Superior temporal gyrus (tissue), 1 donor: ENCODE data around the gene NSUN7.
A peak's percentile ranks its signal among the peaks of the same experiment; 100 is the strongest.
"Not testable (repeated sequence)": the region's sequence is repeated elsewhere in the genome, so short reads cannot be mapped to it uniquely, and the experiment has no call there.

Experiments used
- DNase-seq: peaks from one replicate; pipeline ENCODE4 v3.0.0-alpha.2; 2016; ENCODE audit errors: extremely low spot score

NSUN7 gene

GRCh38 chr4:40749717-40750460 lies at the start of gene NSUN7:
Gene NSUN7, plus strand, starts transcription at chr4:40749955. Its CDS starts 739 bp downstream, at chr4:40750694.
- DNase-seq, result no peak

- DNase-seq, result no peak
Observed at GRCh38 chr4:40702137-40702799, 47.5 kb upstream of the NSUN7 start.

DNA sequence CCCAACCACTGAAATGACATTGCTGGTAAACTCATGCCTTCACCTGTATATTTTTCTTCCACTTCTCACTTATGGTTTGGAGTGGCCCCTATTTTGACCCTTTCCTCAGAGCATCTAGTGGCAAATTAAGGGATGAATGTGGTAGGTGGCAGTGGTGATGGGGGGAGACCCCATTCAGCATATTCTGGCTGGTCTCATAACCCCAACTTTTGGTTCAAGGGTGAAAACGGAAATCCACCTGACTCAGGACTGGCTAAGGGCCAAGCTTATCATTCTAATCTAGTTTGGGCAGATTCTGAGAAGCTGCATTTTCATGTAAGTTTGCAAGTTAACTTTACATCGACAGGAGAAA lies 47.0 kb upstream of the NSUN7 start:
- DNase-seq, result no peak

DNA sequence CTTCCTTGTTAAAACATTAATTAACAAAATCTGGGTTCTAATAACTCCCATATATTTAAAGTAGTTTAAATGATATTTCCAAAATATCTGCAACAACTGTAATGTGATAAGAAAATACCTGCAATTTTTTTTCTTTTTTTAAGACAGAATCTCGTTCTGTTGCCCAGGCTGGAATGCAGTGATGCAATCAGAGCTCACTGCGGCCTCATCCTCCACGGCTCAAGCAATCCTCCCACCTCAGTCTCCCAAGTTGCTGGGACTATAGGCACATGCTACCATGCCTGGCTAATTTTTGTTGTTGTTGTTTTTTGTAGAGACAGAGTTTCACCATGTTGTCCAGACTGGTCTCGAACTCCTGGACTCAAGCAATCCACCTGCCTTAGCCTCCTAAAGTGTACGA lies 45.7 kb upstream of the NSUN7 start:
- DNase-seq, result no peak

- DNase-seq, result no peak
Observed at GRCh38 chr4:40710484-40711254, 39.1 kb upstream of the NSUN7 start.

- not testable (repeated sequence) for DNase-seq
Observed at GRCh38 chr4:40713001-40713400, 36.8 kb upstream of the NSUN7 start.

- no peak for DNase-seq
Observed at GRCh38 chr4:40713798-40714197, 36.0 kb upstream of the NSUN7 start.

- DNase-seq, result no peak
Observed at GRCh38 chr4:40718586-40718985, 31.2 kb upstream of the NSUN7 start.

DNA sequence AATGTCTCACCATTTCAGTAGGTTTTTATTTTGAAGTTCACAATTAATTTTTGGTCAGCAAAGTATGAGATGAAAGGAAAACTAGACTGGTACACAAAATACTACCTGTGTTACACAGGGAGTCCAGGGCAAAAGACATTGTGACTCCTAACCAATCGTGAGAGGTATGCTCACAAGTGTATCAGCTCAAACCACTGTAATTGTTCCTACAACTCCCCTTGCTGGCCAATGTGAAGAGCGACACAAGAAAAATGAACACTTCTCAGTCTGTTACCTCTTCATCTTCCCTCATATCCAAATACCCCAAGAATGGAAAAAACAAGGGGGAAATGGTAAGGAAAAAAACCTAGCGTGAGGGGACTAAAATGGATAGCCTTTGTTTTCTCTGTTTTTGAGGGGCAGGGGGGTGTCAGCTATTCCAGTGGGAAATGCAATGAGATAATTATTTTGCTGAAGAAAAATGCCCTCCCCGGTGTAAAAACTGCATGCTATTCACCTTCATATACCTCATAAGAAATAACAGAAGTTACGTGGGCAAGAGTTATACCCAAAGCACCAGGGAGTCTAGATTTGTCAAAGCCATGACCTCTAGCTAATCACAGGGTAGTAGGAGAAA lies 30.6 kb upstream of the NSUN7 start:
- DNase-seq, result peak; percentile 32

DNA sequence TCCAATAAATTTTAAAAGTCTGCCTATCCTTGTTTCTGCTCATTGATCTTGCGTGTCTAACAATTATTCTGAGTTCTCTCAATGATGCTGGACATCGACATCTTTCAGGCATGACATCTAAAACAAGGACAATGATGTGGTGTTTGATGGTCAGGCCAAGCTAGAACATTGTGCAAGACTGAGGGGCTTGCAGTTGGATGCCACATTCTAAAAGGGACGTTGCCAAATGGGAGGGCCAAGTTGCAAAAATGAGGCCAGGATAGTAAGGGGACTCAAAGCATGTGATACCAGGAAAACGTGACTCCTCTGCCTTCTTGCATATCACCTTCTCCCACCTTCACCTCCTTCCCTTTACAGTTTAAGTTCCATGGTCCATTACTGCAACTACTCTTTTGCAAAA lies 29.4 kb upstream of the NSUN7 start:
- no peak for DNase-seq

GRCh38 chr4:40720916-40721315 lies 28.8 kb upstream of the NSUN7 start:
- no peak for DNase-seq

GRCh38 chr4:40721730-40722171 lies 28.0 kb upstream of the NSUN7 start:
- no peak for DNase-seq

GRCh38 chr4:40722576-40723161 lies 27.1 kb upstream of the NSUN7 start:
- no peak for DNase-seq

- DNase-seq, result no peak
Observed at GRCh38 chr4:40723728-40724127, 26.0 kb upstream of the NSUN7 start.

GRCh38 chr4:40728333-40728732 lies 21.4 kb upstream of the NSUN7 start:
- no peak for DNase-seq

DNA sequence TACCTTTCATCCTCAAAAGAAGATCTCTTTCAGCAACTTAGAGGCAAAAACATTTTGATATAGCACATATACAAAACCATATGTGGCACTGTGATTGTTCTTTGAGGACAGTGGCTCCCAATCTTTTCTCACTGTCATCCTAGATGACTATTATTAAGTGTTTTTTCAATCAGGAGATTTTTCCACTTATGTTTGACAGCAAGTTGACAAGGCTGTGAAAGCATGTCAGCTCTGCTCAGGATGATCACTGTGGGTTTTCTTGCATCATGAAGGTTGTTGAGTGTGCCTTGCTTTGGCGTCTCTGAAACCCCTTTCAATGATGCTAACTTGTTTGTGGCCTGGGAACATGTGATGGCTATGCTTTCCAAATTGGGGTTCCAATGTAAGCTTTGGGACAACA lies 20.2 kb upstream of the NSUN7 start:
- DNase-seq, result no peak

DNA sequence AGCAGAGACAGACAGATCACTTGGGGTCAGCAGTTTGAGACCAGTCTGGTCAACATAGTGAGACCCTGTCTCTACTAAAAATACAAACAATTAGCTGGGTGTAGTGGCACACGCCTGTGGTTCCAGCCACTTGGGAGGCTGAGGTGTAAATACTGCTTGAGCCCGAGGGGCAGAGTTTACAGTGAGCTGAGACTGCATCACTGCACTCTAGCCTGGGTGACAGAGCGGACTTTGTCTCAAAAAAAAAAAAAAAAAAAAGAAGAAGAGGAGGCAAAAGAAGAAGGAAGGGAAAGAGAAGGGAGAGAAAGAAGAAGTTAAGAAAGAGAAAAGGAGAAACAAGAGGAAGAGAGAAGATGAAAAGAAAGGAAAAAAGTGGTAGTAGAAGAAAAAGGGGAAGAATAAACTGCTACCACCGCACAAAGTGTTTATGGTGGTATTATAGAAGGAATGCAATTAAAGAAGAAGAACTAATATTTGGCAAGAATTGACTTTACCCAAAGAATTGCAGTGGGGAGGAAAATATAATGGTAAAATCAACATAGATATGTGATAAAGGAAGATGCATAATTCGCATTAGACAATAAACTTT lies 19.6 kb upstream of the NSUN7 start:
- DNase-seq, result no peak

DNA sequence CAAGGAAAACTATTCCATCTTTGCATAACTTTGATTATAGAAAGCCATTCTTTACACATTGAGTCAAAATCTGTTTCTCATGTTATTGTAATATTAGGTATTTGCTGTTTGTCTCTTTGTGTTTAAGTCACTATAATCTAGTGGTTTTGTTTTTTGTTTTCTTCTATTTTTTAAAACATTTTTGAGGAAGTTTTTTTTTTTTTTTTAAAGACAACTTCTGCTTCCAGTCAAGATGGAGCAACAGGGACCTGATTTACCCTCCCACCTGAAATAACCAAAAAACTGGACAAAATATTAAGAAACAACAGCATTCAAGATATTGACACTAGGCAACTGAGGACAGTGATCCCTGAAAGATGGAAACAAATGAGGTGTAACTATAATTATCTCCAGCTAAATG lies 18.4 kb upstream of the NSUN7 start:
- DNase-seq, result no peak

- peak; percentile 50 for DNase-seq
Observed at GRCh38 chr4:40731792-40732245, 17.9 kb upstream of the NSUN7 start.

DNA sequence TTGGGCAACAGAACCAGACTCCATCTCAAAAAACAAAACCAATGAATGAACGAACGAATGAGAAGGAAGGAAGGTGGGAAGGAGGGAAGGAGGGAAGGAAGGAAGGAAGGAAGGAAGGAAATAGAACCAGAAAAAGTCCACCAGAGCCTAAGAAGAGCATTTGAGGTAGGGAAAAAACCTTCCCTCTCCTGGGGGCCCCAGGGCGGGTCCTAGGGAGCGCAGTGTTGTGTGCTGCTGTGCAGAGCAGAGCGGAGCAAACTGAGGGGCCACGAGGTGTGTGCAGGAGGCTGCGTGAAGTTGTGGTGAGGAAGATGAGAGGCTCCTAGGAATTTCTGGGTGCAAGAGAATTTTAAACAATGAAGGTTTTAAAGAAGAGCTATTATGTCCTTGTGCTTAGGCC lies 16.0 kb upstream of the NSUN7 start:
- DNase-seq, result no peak

DNA sequence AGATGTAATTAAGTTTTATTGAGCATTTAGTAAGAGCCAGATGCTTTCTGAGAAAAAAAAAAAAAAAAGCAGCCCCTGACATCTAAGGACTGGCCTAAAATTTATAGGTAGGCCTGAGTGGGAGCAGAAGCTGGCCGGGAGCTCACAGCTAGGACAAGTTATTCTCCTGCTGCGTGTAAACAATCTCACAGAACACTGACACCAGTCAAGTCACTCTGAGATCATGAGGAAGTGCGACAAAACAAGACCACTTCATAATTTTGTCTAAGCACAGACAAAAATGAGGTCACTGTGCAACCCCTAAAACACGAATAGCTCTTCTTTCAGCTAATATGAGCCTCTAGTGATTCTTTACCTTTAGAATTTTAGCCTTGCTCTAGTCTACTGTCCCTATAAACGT lies 15.3 kb upstream of the NSUN7 start:
- DNase-seq, result no peak
